Stimulated activated CD8-positive, alpha-beta memory T cell treated with anti-CD3 and anti-CD28 coated beads, Interleukin-12 subunit alpha, Interleukin-12 subunit beta, amount 100 ng/mL, for 24 hours (primary cell): ENCODE results near the gene RHBDF1.
A peak's percentile ranks its signal among the peaks of the same experiment; 100 is the strongest.

ENCODE experiments used
- DNase-seq: peaks from one replicate; pipeline ENCODE4 v3.0.0-alpha.2; 2020; ENCODE audit errors: extremely low read depth

Gene RHBDF1

DNA sequence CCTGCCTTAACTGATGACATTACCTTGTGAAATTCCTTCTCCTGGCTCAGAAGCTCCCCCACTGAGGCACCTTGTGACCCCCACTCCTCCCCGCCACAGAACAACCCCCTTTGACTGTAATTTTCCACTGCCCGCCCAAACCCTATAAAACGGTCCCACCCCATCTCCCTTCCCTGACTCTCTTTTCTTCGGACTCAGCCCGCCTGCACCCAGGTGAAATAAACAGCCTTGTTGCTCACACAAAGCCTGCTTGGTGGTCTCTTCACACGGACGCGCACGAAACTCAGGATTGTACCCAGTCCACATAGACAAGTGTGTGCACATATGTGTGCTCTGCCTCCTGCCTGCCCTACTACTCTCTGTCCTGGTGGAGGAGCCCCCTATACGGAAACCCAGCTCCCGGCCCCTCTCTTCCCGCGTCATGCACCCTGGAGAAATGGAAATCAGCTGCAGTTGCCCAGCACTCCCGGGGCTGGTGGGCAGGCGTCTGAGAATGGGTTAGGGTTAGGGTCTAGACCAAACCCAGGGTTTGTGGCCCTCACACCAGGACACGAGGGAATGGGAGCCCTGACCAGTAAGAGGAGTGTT is 2.4 kb upstream of the RHBDF1 start:
- no peak for DNase-seq

DNA sequence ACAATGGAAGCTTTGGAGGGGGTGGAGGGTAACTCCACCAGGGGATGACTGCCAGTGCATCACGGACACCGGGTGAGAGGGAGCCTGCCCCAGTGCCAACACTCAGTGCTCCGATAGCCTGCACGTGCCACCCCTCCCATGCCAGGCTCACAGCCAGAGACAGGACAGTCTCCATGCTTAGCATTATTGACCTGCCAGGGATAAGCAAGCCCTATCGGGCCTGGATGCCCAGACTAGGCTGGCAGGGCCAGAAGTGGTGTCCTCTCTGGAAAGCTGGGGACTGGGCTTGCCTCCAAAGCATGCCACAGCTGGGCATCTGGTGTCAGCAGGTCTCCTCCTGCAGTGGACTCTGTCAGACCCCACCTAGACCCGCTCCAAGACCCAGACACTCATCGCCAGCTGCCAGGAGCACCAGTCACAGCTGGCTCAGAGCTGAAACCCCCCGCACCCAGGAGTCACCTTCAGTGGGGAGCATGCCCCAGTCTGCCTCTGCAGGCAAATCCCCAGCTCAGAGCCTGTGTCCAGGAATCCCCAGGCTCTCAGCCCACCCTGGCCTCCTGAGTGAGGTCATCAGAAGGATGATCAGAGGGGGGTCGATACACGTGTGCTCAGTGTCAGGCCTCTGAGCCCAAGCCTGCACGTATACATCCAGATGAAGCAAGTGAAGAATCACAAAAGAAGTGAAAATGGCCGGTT is 1.8 kb upstream of the RHBDF1 start:
- no peak for DNase-seq

DNA sequence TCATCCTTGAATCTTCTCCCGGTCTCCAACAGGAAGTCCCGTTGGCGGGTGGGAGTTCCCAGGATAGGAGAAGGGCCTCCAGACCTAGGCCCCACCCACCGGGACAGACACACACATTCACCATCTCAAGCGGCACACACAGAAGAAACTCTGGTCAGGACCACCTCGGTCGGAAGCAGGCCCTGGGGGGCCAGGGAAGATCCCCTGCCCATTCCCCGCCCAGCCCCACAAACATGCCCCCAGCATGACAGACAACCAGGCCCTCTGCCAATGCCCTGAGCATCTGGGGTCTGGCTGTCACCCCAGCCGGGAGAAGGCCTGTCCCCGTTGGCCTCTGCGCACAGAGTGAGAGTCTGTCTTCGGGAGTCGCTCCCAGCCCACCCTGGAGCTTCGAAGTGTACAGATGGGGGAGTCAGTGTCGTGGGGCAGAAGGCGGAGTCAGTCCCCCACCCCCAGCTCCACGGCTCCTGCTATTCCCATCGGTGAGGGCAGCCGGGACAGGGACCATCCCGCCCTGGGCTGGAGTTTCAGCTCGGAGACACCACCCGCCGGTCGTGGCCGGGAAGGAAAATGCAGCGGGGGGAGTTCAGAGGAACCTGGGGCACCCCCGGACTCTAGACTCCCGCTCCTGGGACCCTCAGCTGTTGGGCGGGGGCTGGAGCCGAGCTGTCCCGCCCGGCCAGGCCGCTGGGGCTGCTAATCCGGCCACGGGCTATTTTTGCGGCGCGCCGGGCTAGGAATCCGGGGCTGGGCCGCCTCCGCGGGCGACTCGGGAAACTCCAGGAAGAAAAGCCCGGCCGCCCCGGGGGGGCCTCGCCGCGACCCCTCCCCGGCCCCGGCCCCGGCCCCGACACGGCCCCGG is 660 bp downstream of the RHBDF1 start:
- DNase-seq, result no peak

DNA sequence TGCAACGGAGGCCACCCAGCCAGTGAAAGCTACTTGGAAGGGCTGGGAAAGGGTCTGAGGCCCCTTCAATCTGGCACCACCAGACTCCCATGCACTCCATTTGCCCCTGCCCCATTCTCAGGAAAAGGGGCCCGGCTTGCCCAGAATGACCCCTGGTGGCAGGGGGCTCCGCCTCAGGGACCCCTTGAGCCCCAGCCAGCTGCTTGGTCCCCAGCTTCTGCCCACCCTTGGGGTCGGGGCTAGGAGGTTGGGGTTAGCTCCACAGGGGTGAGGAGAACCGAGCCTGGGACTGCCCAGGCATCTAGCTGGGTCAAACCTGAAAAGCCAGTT is 1.3 kb downstream of the RHBDF1 start:
- no peak for DNase-seq

DNA sequence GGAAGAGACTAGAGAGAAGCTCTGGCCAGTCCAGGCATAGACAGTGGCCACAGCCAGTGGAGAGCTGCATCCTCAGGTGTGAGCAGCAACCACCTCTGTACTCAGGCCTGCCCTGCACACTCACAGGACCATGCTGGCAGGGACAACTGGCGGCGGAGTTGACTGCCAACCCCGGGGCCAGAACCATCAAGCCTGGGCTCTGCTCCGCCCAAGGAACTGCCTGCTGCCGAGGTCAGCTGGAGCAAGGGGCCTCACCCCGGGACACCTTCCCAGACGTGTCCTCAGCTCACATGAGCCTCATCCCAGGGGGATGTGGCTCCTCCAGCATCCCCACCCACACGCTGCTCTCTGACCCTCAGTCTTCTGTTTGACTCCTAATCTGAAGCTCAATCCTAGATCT is 3.2 kb downstream of the RHBDF1 start:
- no peak for DNase-seq

DNA sequence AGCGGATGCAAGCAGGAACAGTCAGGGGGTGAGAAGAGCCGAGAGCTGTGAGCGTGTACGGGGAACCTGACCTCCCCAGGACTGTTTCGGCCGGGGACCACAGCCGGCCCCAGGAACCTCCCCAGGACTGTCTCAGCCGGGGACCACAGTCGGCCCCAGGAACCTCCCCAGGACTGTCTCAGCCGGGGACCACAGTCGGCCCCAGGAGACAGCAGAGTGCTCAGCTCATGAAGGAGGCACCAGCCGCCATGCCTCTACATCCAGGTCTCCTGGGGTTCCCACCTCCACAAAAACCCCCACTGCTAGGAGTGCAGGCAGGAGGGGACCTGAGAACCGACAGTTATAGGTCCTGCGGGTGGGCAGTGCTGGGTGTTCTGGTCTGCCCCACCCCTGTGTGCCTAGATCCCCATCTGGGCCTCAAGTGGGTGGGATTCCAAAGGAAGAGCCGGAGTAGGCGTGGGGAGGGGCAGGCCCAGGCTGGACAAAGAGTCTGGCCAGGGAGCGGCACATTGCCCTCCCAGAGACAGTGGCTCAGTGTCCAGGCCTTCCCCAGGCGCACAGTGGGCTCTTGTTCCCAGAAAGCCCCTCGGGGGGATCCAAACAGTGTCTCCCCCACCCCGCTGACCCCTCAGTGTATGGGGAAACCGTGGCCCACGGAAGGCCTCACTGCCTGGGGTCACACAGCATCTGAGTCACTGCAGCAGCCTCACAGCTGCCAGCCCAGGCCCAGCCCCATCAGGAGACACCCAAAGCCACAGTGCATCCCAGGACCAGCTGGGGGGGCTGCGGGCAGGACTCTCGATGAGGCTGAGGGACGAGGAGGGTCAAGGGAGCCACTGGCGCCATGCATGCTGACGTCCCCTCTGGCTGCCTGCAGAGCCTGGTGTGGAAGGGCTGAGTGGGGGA is 4.3 kb downstream of the RHBDF1 start:
- DNase-seq, result no peak

DNA sequence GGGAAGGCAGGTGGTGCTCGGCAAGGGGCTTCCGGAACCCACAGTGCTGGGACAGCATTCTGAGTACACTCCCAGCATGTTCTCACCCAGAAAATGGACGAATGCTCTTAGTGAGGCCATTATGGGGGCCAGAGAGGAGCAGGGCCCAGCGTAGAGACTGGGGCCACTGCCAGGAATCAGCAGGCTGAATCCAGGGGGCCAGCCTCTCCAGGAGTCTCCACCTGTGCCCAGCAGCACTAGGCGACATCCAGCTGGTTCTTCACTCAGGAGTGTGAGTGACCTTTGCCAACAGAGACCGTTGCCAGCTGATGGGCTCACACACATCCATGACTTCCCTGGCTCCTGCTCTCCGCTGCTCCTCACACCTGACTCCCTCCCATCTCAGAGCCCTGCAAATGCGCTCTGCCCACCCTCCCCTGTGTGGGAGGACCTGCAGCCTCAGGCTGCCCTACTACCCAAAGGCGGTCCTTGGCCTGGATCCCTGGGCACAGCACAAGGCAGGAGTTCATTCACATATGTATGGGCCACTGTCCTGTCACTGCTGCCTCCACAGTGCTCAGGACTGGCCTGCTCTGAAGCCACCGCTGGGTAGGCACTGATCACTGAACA is 5.1 kb downstream of the RHBDF1 start:
- no peak for DNase-seq

DNA sequence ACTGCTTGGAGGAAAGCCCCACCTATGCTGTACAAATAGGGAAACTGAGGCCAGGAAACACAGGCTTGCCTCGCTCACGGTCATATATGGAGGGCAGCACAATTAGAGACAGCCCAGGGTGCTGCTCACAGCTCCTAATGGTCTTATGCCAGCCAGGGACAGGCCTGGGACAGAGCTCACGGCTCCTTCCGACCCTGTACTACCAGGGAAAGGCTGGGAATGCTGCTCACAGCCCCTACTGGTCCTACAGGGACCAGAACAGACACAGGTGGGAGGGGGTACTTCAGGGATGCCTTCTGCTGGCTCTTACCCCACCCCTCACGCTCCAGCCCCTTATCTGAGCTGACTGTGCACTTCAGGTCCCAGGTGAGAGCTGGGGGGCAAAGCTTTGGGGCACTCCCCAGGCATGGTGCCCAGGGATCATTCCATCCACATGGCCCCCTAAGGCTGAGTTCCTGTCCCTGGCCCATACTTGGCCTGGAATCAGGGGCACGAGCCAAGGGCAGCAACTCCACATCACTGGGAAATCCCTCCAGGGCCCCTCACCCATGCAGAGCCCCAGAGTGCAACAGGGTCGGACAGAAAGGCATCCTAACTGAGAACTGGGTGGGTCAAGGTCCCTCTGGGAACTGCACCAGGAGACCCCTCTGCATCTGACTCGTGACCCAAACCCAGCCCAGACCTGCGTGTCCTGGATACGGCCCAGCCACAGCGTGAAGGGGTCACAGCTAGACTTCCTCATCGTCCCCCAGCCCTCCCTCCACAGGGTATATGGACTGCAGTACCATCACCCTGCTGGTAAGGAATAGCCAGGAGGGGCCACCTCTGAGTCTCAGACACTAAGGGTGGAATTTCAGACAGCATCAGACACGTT is 5.9 kb downstream of the RHBDF1 start:
- DNase-seq, result no peak

DNA sequence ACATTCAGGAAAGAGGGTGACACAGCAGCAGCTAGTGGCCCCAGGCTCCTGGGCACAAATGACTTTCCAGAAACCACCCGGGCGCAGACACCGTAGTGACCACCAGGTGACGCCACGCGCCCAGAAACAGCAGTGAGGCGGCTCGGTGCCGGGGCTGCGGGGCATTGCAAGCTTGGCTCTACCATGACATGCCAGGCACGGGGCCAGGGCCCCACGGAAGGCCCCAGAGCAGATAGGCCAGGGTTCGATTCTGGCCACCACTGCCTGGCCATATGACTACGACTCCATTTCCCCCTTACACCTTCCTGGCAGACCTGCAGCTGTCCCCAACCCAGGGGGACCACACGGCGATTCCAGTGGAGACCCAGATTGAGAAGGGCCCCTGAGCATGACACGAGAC is 6.7 kb downstream of the RHBDF1 start:
- peak; percentile 58 for DNase-seq

DNA sequence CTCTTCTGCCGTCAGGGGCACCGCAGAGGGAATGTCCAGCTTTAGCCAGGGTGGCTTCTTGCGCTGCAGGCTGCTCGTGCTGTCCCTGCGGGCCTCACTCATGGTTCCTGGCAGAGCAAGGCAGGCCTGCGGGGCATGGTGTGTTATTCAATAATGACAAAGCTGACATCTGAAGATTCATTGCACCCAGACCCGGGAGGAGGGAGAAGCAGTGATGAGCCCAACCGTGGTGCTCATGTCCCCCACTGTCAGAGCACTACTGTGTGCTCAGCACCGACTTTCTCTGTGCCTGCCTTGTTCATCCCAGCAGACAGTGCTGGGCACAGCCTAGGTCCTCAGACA is 7.5 kb downstream of the RHBDF1 start:
- no peak for DNase-seq

DNA sequence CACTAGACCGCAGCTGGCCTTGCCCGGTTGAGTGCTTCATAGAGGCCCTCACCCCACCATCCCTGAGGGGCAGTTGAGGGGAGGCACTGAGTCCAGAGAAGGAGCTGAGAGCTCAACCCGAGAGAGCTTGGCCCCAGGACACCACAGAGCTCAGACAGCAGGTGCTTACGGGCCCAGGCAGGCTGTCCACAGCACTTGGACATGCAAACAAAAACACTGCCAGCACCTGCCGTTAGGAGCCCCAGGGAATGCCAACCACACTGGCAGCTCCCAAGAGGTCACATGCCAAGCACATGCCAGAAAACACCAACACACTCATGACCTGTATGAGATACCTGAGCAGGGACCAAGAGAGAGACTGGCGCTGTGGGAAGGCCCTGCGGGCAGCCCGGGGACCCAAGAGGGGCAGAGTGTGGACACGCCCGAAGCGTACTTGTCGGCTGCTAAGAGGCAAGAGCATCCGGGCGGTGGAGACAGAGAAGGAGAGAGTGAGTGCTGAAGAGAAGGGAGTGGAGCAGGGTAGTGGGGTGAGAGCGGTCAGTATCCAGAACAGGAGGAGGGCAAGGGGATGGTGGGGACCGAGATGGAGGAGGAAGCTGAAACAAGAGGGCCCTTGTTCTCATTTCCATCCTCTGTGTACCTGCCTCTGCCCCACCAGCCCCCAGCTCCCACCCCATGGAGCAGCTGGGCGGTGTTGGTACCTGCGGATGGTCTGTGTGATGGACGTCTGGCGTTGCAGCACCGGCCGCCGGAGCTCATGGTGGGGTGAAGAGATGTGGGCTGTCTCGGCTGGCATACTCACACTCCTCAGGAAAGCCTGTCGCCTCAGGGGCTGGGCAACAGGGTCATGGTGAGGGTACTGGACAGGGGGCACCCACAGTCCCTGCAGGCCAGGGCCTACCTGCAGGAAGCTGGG is 8.2 kb downstream of the RHBDF1 start:
- DNase-seq, result no peak

DNA sequence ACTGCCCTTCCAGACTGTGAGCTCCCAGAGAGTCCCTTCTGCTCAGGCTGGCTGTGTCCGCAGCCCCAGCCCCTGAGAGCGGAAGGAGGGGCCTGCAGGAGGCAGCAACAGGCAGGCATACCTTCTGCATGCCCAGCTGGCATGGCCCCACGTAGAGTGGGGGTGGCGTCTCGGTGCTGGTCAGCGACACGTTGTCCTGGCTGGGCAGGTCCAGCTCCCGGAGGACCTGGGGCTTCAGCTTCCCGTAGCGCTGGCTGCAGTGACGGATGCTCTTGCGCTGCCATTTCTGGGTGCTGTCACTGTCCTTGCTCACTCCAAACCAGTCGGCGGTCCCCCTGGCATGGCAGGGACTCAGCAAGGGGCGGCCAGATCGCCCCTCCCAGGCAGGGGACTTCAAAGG is 9.0 kb downstream of the RHBDF1 start:
- DNase-seq, result no peak

DNA sequence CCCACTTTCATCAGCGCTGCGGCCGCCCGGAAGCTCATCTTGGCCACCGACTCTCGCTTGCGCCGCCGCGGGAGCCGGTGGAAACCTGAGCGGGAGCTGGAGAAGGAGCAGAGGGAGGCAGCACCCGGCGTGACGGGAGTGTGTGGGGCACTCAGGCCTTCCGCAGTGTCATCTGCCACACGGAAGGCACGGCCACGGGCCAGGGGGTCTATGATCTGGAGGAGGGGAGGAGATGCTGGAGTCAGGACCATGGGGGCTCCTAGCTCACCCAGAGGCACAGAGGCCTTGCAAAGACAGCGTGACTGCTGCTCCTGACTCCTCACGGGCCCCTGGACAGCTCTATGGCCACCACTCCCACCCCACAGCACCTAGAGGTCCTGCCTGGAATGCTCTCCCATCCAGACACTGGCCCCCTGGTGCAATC is 9.5 kb downstream of the RHBDF1 start:
- no peak for DNase-seq

DNA sequence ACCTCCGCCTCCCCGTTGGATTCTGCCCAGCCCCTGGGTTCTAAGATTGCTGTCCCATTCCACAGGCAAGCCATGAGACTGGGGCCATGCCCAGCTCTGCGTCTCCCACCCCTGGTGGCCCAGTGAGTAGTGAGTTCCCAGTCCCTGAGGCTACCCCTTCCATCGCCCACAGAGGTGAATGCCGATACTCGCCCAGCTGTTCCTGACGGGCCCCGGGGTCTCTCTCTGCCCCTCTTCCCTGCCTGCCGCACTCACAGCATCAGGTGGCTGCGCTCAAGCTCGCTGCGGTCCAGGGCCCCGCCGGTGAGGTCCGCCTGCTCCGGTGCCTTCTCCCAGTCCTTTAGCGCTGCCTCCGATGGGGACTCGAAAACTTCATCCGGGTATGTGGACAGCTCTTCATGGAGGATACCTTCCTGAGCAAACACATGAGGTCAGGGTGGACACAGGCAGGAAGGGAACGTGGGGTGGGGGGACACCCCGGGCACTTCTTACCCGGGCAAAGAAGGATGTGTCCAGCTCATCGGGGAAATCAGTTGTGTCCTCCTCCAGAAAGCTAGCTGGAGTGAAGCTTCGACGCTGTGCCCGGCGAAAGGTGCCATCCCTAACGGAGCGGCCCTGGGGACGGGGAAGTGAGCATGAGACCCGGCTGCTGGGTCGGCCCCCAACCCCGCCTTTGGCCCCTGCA is 10.0 kb downstream of the RHBDF1 start:
- DNase-seq, result no peak

DNA sequence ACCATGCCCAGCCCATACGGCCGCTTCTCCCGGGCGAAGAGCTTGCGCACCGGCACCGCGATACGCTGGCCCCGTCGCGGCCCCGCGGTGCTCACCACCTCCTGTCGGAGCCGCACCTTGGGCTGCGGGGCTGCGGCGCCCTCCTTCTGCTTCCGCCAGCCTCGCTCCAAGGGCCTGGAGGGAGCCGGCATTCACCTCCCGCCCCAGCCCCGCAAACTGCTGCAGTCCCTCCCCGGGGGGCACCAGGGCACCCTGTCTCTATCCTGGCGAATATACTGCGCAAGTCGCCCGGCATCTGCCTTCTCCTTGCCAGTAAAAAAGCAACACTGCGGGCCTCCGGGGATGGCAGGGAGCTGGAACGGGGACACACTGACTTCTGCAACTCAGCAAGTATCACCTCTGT is 10.6 kb downstream of the RHBDF1 start:
- DNase-seq, result no peak

DNA sequence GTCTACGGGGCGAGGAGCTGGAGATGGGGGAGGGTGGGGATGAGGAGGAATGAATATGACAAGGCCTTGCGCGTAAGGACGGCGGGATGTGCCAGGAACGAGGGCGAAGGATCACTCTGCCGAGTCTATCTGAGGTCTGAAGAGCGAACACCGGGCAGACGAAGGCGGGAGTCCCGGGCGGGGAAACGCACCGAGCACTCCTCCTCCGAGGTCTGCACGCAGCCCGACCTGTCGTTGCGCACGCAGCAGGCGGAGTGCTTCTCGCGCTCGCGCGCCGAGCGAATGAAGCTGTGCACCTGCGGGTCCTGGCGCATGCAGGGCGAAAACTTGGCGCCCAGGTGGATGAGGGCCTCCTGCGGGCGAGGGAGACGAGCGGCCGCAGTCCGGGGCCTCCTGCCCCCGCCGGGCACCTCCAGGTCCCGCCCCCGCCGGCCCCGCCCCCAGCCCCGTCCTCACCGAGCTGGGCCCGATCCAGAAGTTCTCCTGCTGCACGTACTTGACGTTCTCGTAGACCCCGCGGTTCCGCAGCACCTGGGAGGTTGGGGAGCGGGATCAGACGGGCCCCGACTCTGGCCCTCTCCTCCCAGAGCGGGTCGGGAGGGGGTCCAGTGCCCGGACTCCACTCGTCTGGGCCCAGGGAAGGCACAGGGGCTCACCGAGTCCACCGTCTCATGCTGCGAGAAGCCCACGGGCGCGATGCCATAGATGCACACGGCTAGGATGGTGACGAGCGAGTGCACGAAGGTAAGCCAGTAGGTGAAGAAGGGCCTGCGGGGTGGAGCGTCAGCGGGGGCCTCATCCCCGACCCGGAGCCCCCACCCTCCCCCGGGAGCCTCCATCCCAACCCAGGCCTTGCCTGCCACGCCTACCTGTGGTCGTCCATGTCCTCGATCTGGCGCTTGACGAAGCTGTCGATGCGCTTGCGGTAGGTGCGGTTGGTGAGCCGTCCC is 11.2 kb downstream of the RHBDF1 start:
- DNase-seq, result no peak

DNA sequence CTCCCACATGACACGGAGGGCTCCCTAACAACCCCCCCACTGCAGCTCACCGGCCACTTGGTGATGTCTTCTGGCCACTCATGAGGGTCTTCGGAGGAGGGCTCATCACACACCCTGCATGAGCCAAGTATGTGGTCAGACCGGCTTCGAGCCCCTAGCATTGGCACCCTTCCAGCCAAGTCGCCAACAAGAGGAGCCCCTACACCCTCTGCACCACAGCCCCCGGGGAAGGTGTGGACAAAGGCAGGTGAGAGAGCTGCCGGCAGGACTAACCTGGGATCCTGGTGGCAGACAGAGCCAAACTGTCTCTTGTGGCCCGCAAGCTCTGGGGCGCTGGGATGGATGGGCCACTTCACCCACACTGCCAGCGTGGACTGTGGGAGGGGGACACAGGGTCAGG is 12.3 kb downstream of the RHBDF1 start:
- DNase-seq, result no peak
